ENCODE measurements around the gene FZR1. TPM values are rescaled to one million over a fixed set of nuclear protein-coding genes. Genes with fewer than 3 reads are reported as not detected.

FZR1 gene
- total RNA-seq, 2 experiments from 2014 or later, result 61.2 to 65.3 TPM

GRCh38 chr19:3470500-3471128, 35.5 kb upstream of the FZR1 start:
- Histone ChIP-seq H4K20me1 (ENCODE audit: insufficient read depth, low read length) (no peaks in the 10 kb centered on the region), H3K4me3 (ENCODE audit: low read depth, low read length, poor library complexity, severe bottlenecking) (no peak overlapping the region), H2AFZ (ENCODE audit: low read length) (no peak overlapping the region), H3K4me2 (ENCODE audit: low read length) (no peak overlapping the region), H3K9me2 (ENCODE audit: insufficient read depth, low read length) (no peaks in the 10 kb centered on the region), H3K27ac (ENCODE audit: low read depth, low read length, poor library complexity, severe bottlenecking) (no peak overlapping the region), H3K4me1 (ENCODE audit: insufficient read depth, low read length, poor library complexity, severe bottlenecking) (no peaks in the 10 kb centered on the region), H3K9me3 (ENCODE audit: low read length) (no peaks in the 10 kb centered on the region), H3K79me2 (ENCODE audit: insufficient read depth, low read depth, low read length) (no peaks in the 10 kb centered on the region), H3K36me3 (ENCODE audit: insufficient read depth, low read length) (no peaks in the 10 kb centered on the region)
- BruUV-seq (replicated peaks), result no TSS peak
- CTCF ChIA-PET (ENCODE audit: unreplicated experiment), result interaction anchor here (0.9 kb wide), 1 partner anchor 8 kb away, joined by 3 read pairs; no protein-coding TSS in a partner anchor
- DNase-seq (ENCODE audit: low spot score), result no peak
- POLR2A ChIA-PET, result no interaction called here
- TF ChIP-seq EZH2phosphoT487 (IDR thresholded peaks at IDR 0.05; ENCODE audit: borderline replicate concordance, low read depth, low read length), result no peak
- no peak for TF ChIP-seq CTCF (conservative IDR thresholded peaks at IDR 0.05; ENCODE audit: low read length)
- intact Hi-C loops (cut with micrococcal nuclease; ENCODE audit: unreplicated experiment), result no loop called here

GRCh38 chr19:3471954-3472655, 34.0 kb upstream of the FZR1 start:
- H3K4me3 ChIP-seq (ENCODE audit: low read depth, low read length, poor library complexity, severe bottlenecking), result no peak overlapping the region
- H3K4me1 ChIP-seq (ENCODE audit: insufficient read depth, low read length, poor library complexity, severe bottlenecking), result no peaks in the 10 kb centered on the region
- intact Hi-C loops (cut with micrococcal nuclease; ENCODE audit: unreplicated experiment), result loop anchor here (2.0 kb wide), 1 partner anchor 145 kb away; no protein-coding TSS in a partner anchor
- H2AFZ ChIP-seq (ENCODE audit: low read length), result no peak overlapping the region
- ChIA-PET POLR2A (no interaction called here), CTCF (ENCODE audit: unreplicated experiment) (no interaction called here)
- H3K27ac ChIP-seq (ENCODE audit: low read depth, low read length, poor library complexity, severe bottlenecking), result no peak overlapping the region
- H3K79me2 ChIP-seq (ENCODE audit: insufficient read depth, low read depth, low read length), result no peaks in the 10 kb centered on the region
- no peaks in the 10 kb centered on the region for H3K9me2 ChIP-seq (ENCODE audit: insufficient read depth, low read length)
- no peaks in the 10 kb centered on the region for H4K20me1 ChIP-seq (ENCODE audit: insufficient read depth, low read length)
- H3K9me3 ChIP-seq (ENCODE audit: low read length), result no peaks in the 10 kb centered on the region
- no peak overlapping the region for H3K4me2 ChIP-seq (ENCODE audit: low read length)
- peak; percentile 89 for TF ChIP-seq CTCF (conservative IDR thresholded peaks at IDR 0.05; ENCODE audit: low read length)
- no peak for TF ChIP-seq EZH2phosphoT487 (IDR thresholded peaks at IDR 0.05; ENCODE audit: borderline replicate concordance, low read depth, low read length)
- peak; percentile 39 for DNase-seq (ENCODE audit: low spot score)
- no TSS peak for BruUV-seq (replicated peaks)
- no peaks in the 10 kb centered on the region for H3K36me3 ChIP-seq (ENCODE audit: insufficient read depth, low read length)

- Histone ChIP-seq H4K20me1 (ENCODE audit: insufficient read depth, low read length) (no peaks in the 10 kb centered on the region), H3K79me2 (ENCODE audit: insufficient read depth, low read depth, low read length) (no peaks in the 10 kb centered on the region), H2AFZ (ENCODE audit: low read length) (no peak overlapping the region), H3K4me1 (ENCODE audit: insufficient read depth, low read length, poor library complexity, severe bottlenecking) (peaks cover 11% of the 10 kb centered on the region), H3K36me3 (ENCODE audit: insufficient read depth, low read length) (no peaks in the 10 kb centered on the region), H3K4me3 (ENCODE audit: low read depth, low read length, poor library complexity, severe bottlenecking) (no peak overlapping the region), H3K27ac (ENCODE audit: low read depth, low read length, poor library complexity, severe bottlenecking) (no peak overlapping the region), H3K9me3 (ENCODE audit: low read length) (no peaks in the 10 kb centered on the region), H3K9me2 (ENCODE audit: insufficient read depth, low read length) (no peaks in the 10 kb centered on the region), H3K4me2 (ENCODE audit: low read length) (no peak overlapping the region)
- intact Hi-C loops (cut with micrococcal nuclease; ENCODE audit: unreplicated experiment), result no loop called here
- POLR2A ChIA-PET, result no interaction called here
- no peak for DNase-seq (ENCODE audit: low spot score)
- CTCF ChIA-PET (ENCODE audit: unreplicated experiment), result no interaction called here
- TF ChIP-seq CTCF (conservative IDR thresholded peaks at IDR 0.05; ENCODE audit: low read length) (no peak), EZH2phosphoT487 (IDR thresholded peaks at IDR 0.05; ENCODE audit: borderline replicate concordance, low read depth, low read length) (no peak)
- BruUV-seq (replicated peaks), result no TSS peak
Measured at GRCh38 chr19:3474010-3474409, 32.1 kb upstream of the FZR1 start.

Data from OCI-LY7 (cell line).